C4-2B (cell line): ENCODE measurements around the gene CACNA2D1.

Experiments
- CTCF ChIP-seq: fragments of 450-650 bp; conservative IDR thresholded peaks from 2 replicates; pipeline ENCODE4 v1.5.1; 2017; ENCODE audit warnings: mild to moderate bottlenecking
- ZFX ChIP-seq: fragments of 450-650 bp; IDR thresholded peaks from 2 replicates; pipeline ENCODE4 v1.6.1; 2017

- TF ChIP-seq CTCF (no peak), ZFX (no peak)
Measured at GRCh38 chr7:82210416-82211184, 233.0 kb downstream of the CACNA2D1 start.
